Measurements from ENCODE around the gene LAMA3.

DNA sequence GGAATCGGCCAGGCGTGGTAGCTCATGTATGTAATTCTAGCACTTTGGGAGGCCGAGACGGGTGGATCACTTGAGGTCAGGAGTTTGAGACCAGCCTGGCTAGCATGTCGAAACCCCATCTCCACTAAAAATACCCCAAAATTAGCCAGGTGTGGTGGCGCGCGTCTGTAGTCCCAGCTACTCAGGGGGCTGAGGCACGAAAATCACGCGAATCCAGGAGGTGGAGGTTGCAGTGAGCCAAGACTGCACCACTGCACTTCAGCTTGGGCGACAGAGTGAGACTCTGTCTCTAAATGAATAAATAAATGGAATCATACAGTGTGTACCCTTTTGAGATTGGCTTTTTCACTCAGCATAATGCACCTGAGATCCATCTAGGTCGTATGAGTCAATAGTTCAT, 305.9 kb downstream of the LAMA3 start:
- TF ChIP-seq, protein P1, sequence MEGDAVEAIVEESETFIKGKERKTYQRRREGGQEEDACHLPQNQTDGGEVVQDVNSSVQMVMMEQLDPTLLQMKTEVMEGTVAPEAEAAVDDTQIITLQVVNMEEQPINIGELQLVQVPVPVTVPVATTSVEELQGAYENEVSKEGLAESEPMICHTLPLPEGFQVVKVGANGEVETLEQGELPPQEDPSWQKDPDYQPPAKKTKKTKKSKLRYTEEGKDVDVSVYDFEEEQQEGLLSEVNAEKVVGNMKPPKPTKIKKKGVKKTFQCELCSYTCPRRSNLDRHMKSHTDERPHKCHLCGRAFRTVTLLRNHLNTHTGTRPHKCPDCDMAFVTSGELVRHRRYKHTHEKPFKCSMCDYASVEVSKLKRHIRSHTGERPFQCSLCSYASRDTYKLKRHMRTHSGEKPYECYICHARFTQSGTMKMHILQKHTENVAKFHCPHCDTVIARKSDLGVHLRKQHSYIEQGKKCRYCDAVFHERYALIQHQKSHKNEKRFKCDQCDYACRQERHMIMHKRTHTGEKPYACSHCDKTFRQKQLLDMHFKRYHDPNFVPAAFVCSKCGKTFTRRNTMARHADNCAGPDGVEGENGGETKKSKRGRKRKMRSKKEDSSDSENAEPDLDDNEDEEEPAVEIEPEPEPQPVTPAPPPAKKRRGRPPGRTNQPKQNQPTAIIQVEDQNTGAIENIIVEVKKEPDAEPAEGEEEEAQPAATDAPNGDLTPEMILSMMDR (conservative IDR thresholded peaks at IDR 0.05), result no peak
- no peak for TF ChIP-seq ZFX (IDR thresholded peaks at IDR 0.05)

All from C4-2B (cell line).